K562 (cell line): ENCODE results near the gene OR6C76. TPM values are rescaled to one million over a fixed set of nuclear protein-coding genes. Genes with fewer than 3 reads are reported as not detected.
"Not testable (repeated sequence)": the region's sequence is repeated elsewhere in the genome, so short reads cannot be mapped to it uniquely, and the experiment has no call there.

ENCODE experiments used
- ATAC-seq: fragments of 200-7000 bp; cut with Tn5 transposase; 3 replicates; pipeline ENCODE4 v1.9.1; 2020; ENCODE audit warnings: moderate library complexity
- BruUV-seq: library from RNA; stranded (reverse); fragments of 400-500 nt; replicated peaks from 2 replicates; lab custom pipeline; 2021; lab: Mats Ljungman, UMichigan
- CTCF ChIA-PET: fragments of 300-600 bp; formaldehyde crosslinking; extraction: SDS; loops from one replicate; lab custom pipeline; 2021; ENCODE audit warnings: low intra/inter-chr PET ratio; lab: Yijun Ruan, JAX
- POLR2A ChIA-PET: fragments of 300-600, 350-650 bp; sonication (Branson Sonifier 250); formaldehyde crosslinking; extraction: SDS; loops from one replicate; lab custom pipeline; 2021; ENCODE audit warnings: antibody characterized with exemption, inconsistent platforms; lab: Yijun Ruan, JAX
- DNase-seq, 4 experiments: peaks; one replicate each; pipeline versions ENCODE4 v3.0.0 to v3.0.0-alpha.2; 2011 to 2018; ENCODE audit warnings: low spot score in 3 of 4, mixed read lengths in 3 of 4; ENCODE audit errors: extremely low read depth in 1 of 4
- FAIRE-seq: peaks from 2 replicates; lab custom pipeline; 2011; peaks lifted over from hg19 to GRCh38; lab: Jason Lieb, UNC
- H2AFZ ChIP-seq: 2 replicates; pipeline ENCODE4 v1.6.0; 2011; ENCODE audit warnings: low read depth, low read length, control low read depth, inconsistent platforms
- H3K27ac ChIP-seq: fragments of 200-600 bp; 3 replicates; pipeline ENCODE4 v1.8.0; 2011; ENCODE audit warnings: low read depth, mild to moderate bottlenecking, control low read depth, inconsistent platforms, low read length, moderate library complexity, mixed read lengths; ENCODE audit errors: extremely low read depth
- H3K27me3 ChIP-seq, 2 experiments: fragments of 300-600 bp in 1 of 2; 2 replicates in 1 of 2; 3 replicates in 1 of 2; pipeline versions ENCODE4 v1.6.0 to v1.8.0; 2011; ENCODE audit warnings: inconsistent platforms in 2 of 2, low read length in 2 of 2, mild to moderate bottlenecking in 1 of 2, mixed read lengths in 1 of 2, moderate library complexity in 1 of 2; ENCODE audit not compliant: control insufficient read depth in 2 of 2, insufficient read depth in 2 of 2
- H3K36me3 ChIP-seq: fragments of 300-600 bp; 3 replicates; pipeline ENCODE4 v1.8.0; 2011; ENCODE audit warnings: mild to moderate bottlenecking, low read length, inconsistent platforms; ENCODE audit not compliant: control insufficient read depth, insufficient read depth
- H3K4me1 ChIP-seq, 2 experiments: fragments of 200-600 bp in 1 of 2; replicated peaks in 1 of 2; 2 replicates in 1 of 2; 3 replicates in 1 of 2; pipeline versions ENCODE4 v1.5.1 to v1.8.0; 2011; ENCODE audit warnings: inconsistent platforms in 2 of 2, low read length in 2 of 2, mild to moderate bottlenecking in 1 of 2, mixed read lengths in 1 of 2, moderate library complexity in 1 of 2; ENCODE audit not compliant: control insufficient read depth in 2 of 2, insufficient read depth in 2 of 2
- H3K4me2 ChIP-seq: 2 replicates; pipeline ENCODE4 v1.6.1; 2011; ENCODE audit warnings: low read length, control low read depth, inconsistent platforms, mixed read lengths; ENCODE audit not compliant: insufficient read depth
- H3K4me3 ChIP-seq: fragments of 200-600 bp; sonication (generic), shearing (Covaris generic); 2 replicates; pipeline ENCODE4 v1.5.1; 2016; ENCODE audit warnings: control low read depth, inconsistent platforms
- H3K79me2 ChIP-seq: fragments of 200-600 bp; 3 replicates; pipeline ENCODE4 v1.8.0; 2011; ENCODE audit warnings: low read length, inconsistent platforms; ENCODE audit not compliant: control insufficient read depth, insufficient read depth
- H3K9ac ChIP-seq, 2 experiments: 2 replicates each; pipeline versions ENCODE4 v1.6.0 to v1.6.1; 2011; ENCODE audit warnings: low read depth in 2 of 2, low read length in 2 of 2, control low read depth in 1 of 2, inconsistent platforms in 1 of 2, mild to moderate bottlenecking in 1 of 2, mixed read lengths in 1 of 2; ENCODE audit not compliant: insufficient read depth in 1 of 2
- H3K9me1 ChIP-seq: one replicate; pipeline ENCODE4 v1.6.0; 2011; ENCODE audit warnings: inconsistent platforms, mild to moderate bottlenecking, low read length, moderate library complexity; ENCODE audit not compliant: control insufficient read depth, insufficient read depth
- H3K9me3 ChIP-seq: replicated peaks from 2 replicates; pipeline ENCODE4 v1.5.1; 2011; ENCODE audit warnings: low read depth, low read length, inconsistent platforms; ENCODE audit not compliant: control insufficient read depth, insufficient read depth
- H4K20me1 ChIP-seq: replicated peaks from 2 replicates; pipeline ENCODE4 v1.6.1; 2011; ENCODE audit warnings: low read length, inconsistent platforms, mixed read lengths; ENCODE audit not compliant: control insufficient read depth, insufficient read depth
- ARID1B ChIP-seq: fragments of 450-650 bp; IDR thresholded peaks from 2 replicates; pipeline ENCODE4 v1.6.1; 2016; ENCODE audit warnings: antibody characterized with exemption, mild to moderate bottlenecking, inconsistent platforms
- CTBP1 ChIP-seq: fragments of 450-650 bp; IDR thresholded peaks from 2 replicates; pipeline ENCODE4 v1.6.1; 2016; ENCODE audit warnings: borderline replicate concordance
- CXXC5 ChIP-seq: fragments of 250-450 bp; sonication (Bioruptor Pico); IDR thresholded peaks from 2 replicates; pipeline ENCODE4 v1.8.0; 2022; ENCODE audit warnings: inconsistent platforms, mild to moderate bottlenecking, moderate library complexity
- DPF2 ChIP-seq: fragments of 450-650 bp; IDR thresholded peaks from 2 replicates; pipeline ENCODE4 v1.6.1; 2016
- EGR1 ChIP-seq: fragments of 450-650 bp; conservative IDR thresholded peaks from 2 replicates; pipeline ENCODE4 v1.6.1; 2017; ENCODE audit warnings: mild to moderate bottlenecking
- ETV1 ChIP-seq: fragments of 450-650 bp; conservative IDR thresholded peaks from 2 replicates; pipeline ENCODE4 v1.6.1; 2016; ENCODE audit warnings: missing genetic modification characterization, control low read depth, low read depth, missing compliant biosample characterization
- HDAC1 ChIP-seq, 2 experiments: fragments of 450-650 bp; IDR thresholded peaks; 2 replicates each; pipeline ENCODE4 v1.6.1; 2016 to 2017; ENCODE audit warnings: inconsistent platforms in 1 of 2, mild to moderate bottlenecking in 1 of 2, moderate library complexity in 1 of 2
- HDAC3 ChIP-seq: fragments of 450-650 bp; IDR thresholded peaks from 2 replicates; pipeline ENCODE4 v1.6.1; 2018; ENCODE audit warnings: borderline replicate concordance, mild to moderate bottlenecking, moderate library complexity; ENCODE audit not compliant: partially characterized antibody
- MTA2 ChIP-seq: fragments of 450-650 bp; IDR thresholded peaks from 2 replicates; pipeline ENCODE4 v1.6.1; 2016; ENCODE audit warnings: low read depth
- MTA3 ChIP-seq: fragments of 450-650 bp; formaldehyde crosslinking; IDR thresholded peaks from 2 replicates; pipeline ENCODE4 v1.6.1; 2017; ENCODE audit warnings: mild to moderate bottlenecking, borderline replicate concordance
- NBN ChIP-seq: fragments of 450-650 bp; IDR thresholded peaks from 2 replicates; pipeline ENCODE4 v1.6.1; 2016; ENCODE audit warnings: low read depth, mild to moderate bottlenecking
- NCOR1 ChIP-seq: fragments of 450-650 bp; IDR thresholded peaks from 2 replicates; pipeline ENCODE4 v1.6.1; 2016; ENCODE audit warnings: mild to moderate bottlenecking, moderate library complexity
- NFE2 ChIP-seq: IDR thresholded peaks from 2 replicates; pipeline ENCODE4 v1.6.1; 2014; ENCODE audit warnings: antibody characterized with exemption, low read depth
- NFIC ChIP-seq: fragments of 450-650 bp; IDR thresholded peaks from 2 replicates; pipeline ENCODE4 v1.6.1; 2017; ENCODE audit warnings: mild to moderate bottlenecking, inconsistent platforms
- NRF1 ChIP-seq, 2 experiments: fragments of 450-650 bp; IDR thresholded peaks in 1 of 2; conservative IDR thresholded peaks in 1 of 2; 2 replicates each; pipeline ENCODE4 v1.6.1; 2014; ENCODE audit warnings: mild to moderate bottlenecking in 2 of 2
- RAD51 ChIP-seq: fragments of 450-650 bp; IDR thresholded peaks from 2 replicates; pipeline ENCODE4 v1.7.1; 2016; ENCODE audit warnings: low read depth, mild to moderate bottlenecking, borderline replicate concordance
- RNF2 ChIP-seq: sonication (generic); IDR thresholded peaks from 2 replicates; pipeline ENCODE4 v1.6.1; 2016
- SMAD4 ChIP-seq: fragments of 250-450 bp; sonication (Bioruptor Pico); conservative IDR thresholded peaks from 2 replicates; pipeline ENCODE4 v1.8.0; 2021; ENCODE audit warnings: inconsistent platforms, mild to moderate bottlenecking, moderate library complexity
- TEAD4 ChIP-seq, 2 experiments: sonication (generic) in 1 of 2; formaldehyde crosslinking in 1 of 2; IDR thresholded peaks; 2 replicates each; pipeline versions ENCODE4 v1.6.1 to v1.8.0; 2012 to 2022; ENCODE audit warnings: borderline replicate concordance in 1 of 2, inconsistent platforms in 1 of 2, low read length in 1 of 2, mild to moderate bottlenecking in 1 of 2, missing genetic modification reagents in 1 of 2
- TFAP4 ChIP-seq: sonication (generic); formaldehyde crosslinking; IDR thresholded peaks from 2 replicates; pipeline ENCODE4 v1.8.0; 2022; ENCODE audit warnings: missing genetic modification reagents, mild to moderate bottlenecking, moderate library complexity, borderline replicate concordance
- TRIM24 ChIP-seq, 2 experiments: fragments of 450-650 bp; IDR thresholded peaks; 2 replicates each; pipeline ENCODE4 v1.6.1; 2016
- whole genome bisulfite sequencing: fragments of 100-300 bp; shearing (Covaris generic); methylation state at CpG from one replicate; pipeline ENCODE4 v1.1.6; 2016; ENCODE audit warnings: low coverage, mixed read lengths; ENCODE audit not compliant: insufficient coverage; ENCODE audit errors: missing lambda C conversion rate; 5-methylcytosine and 5-hydroxymethylcytosine counted together
- in situ Hi-C: fragments of 300-500 bp; cut with MboI; formaldehyde crosslinking; loops from 4 replicates; pipeline ENCODE4 v1.15.0; 2018; ENCODE audit warnings: inconsistent platforms, mixed read lengths
- intact Hi-C: fragments of 100-400 bp; cut with micrococcal nuclease; formaldehyde crosslinking; loops from 2 replicates; pipeline ENCODE4 v1.14.2; 2022
- polyA plus RNA-seq, 8 experiments: library from polyadenylated mRNA; depleted of rRNA in 4 of 8; stranded (reverse) in 5 of 8; unstranded in 3 of 8; fragments of >200 nt; fragmentation: Nextera tagmentation in 2 of 8; fragmentation: Illumina TruSeq in 1 of 8; extraction: Ambion mirVana in 2 of 8; extraction: Trizol in 1 of 8; gene quantifications; 2 replicates each; pipeline versions ENCODE4 v1.2.1 to v1.2.3, GENCODE V29; 2011 to 2014; ENCODE audit warnings: inconsistent platforms in 1 of 8, missing spikeins in 1 of 8
- total RNA-seq, 7 experiments: library from RNA; depleted of rRNA in 6 of 7; stranded (reverse); fragments of >200 nt in 6 of 7; fragmentation: Illumina TruSeq in 2 of 7; extraction: Trizol in 2 of 7; gene quantifications; 2 replicates each; pipeline versions ENCODE4 v1.2.1 to v1.2.3, GENCODE V29; 2011 to 2021; ENCODE audit warnings: low replicate concordance in 1 of 7
- TF ChIP-seq, protein P1 (sequence below): sonication (generic); formaldehyde crosslinking; IDR thresholded peaks from 2 replicates; pipeline ENCODE4 v1.9.0; 2022; ENCODE audit warnings: mild to moderate bottlenecking, missing genetic modification reagents
- TF ChIP-seq, protein P2 (sequence below): sonication (generic); formaldehyde crosslinking; IDR thresholded peaks from 2 replicates; pipeline ENCODE4 v1.5.0; 2020; ENCODE audit warnings: missing genetic modification reagents

OR6C76 gene
- total and polyA plus RNA-seq, 9 of the 15 experiments (the other 6 are each of a cell fraction or from before 2014, with no cell fraction given): not detected

DNA sequence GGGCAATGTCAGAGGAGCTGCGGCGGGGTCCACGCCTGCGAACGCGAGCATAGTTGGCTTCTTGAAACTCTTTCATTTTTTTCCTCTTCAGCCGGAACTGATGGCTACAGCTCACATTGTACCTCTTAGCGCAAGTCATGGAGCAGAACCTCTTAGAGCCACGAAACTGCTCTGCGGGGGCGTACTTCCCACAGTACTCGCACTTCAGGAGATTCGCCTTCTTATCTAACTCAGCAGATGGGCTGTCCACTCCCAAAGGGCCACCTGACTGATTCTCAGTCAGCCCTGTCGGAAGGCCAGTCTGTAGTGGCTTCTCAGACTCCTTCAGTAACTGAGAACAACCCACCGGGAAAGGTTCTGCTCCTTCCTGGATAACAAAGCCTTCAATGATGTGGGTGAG, 13.9 kb upstream of the OR6C76 start:
- H3K79me2 ChIP-seq; intact Hi-C loops; H3K27ac ChIP-seq; in situ Hi-C loops; BruUV-seq; H3K4me3 ChIP-seq; H3K36me3 ChIP-seq; H3K9me3 ChIP-seq; H3K9me1 ChIP-seq; H3K27me3 ChIP-seq; H3K4me1 ChIP-seq; H3K9ac ChIP-seq; H2AFZ ChIP-seq; H4K20me1 ChIP-seq; CTCF ChIA-PET; TF ChIP-seq TEAD4 (CRISPR knock-in tag; IDR thresholded peaks at IDR 0.05; ENCODE audit: borderline replicate concordance): not testable (repeated sequence)
- peak overlapping the region; percentile 33 for H3K4me2 ChIP-seq
- peak; percentile 93 for ATAC-seq
- peak; percentile 93 for FAIRE-seq
- POLR2A ChIA-PET: interaction anchor here (0.7 kb wide), 1 partner anchor 179 kb away, joined by 3 read pairs; no protein-coding TSS in a partner anchor
- peak in 1 of 4 experiments; percentile 73 for DNase-seq
- 2% methylated on average over 9 of the region's 15 CpGs for WGBS
- TF ChIP-seq HDAC1 (IDR thresholded peaks at IDR 0.05) (peak in 1 of 2 experiments; percentile 73; a peak in 1 of 4 replicates), RAD51 (peak; percentile 68), NCOR1 (peak; percentile 87), SMAD4 (CRISPR knock-in tag) (peak; percentile 80; the same call in 1 of the 2 replicates), TEAD4 (IDR thresholded peaks at IDR 0.05; ENCODE audit: low read length) (peak; percentile 55), NFIC (peak; percentile 74), CTBP1 (peak; percentile 93), NFE2 (peak; percentile 40), NRF1 (conservative IDR thresholded peaks at IDR 0.05 in 1 of 2, IDR thresholded peaks at IDR 0.05 in 1 of 2) (peak; percentile 62 to 68; a peak in 3 of 4 replicates), TFAP4 (CRISPR knock-in tag) (peak; percentile 62; the same call in 1 of the 2 replicates), TRIM24 (IDR thresholded peaks at IDR 0.05) (peak; percentile 48 to 82; a peak in 2 of 4 replicates), ETV1 (tag) (peak; percentile 73), RNF2 (peak; percentile 43; the same call in 1 of the 2 replicates), ARID1B (peak; percentile 97), NBN (0 out of 2 replicates have a peak, but pooled peaks have one; percentile 66), MTA3 (peak; percentile 69), MTA2 (peak; percentile 91), HDAC3 (peak; percentile 45), CXXC5 (CRISPR knock-in tag) (peak; percentile 88), EGR1 (peak; percentile 99), DPF2 (peak; percentile 95)
- TF ChIP-seq, protein P1, sequence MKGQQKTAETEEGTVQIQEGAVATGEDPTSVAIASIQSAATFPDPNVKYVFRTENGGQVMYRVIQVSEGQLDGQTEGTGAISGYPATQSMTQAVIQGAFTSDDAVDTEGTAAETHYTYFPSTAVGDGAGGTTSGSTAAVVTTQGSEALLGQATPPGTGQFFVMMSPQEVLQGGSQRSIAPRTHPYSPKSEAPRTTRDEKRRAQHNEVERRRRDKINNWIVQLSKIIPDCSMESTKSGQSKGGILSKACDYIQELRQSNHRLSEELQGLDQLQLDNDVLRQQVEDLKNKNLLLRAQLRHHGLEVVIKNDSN: peak; percentile 30; the same call in 1 of the 2 replicates
- TF ChIP-seq, protein P2, sequence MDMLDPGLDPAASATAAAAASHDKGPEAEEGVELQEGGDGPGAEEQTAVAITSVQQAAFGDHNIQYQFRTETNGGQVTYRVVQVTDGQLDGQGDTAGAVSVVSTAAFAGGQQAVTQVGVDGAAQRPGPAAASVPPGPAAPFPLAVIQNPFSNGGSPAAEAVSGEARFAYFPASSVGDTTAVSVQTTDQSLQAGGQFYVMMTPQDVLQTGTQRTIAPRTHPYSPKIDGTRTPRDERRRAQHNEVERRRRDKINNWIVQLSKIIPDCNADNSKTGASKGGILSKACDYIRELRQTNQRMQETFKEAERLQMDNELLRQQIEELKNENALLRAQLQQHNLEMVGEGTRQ: peak; percentile 64
